ENCODE results near the gene TBCD.
"Not testable (repeated sequence)": the region's sequence is repeated elsewhere in the genome, so short reads cannot be mapped to it uniquely, and the experiment has no call there.

The TBCD gene

GRCh38 chr17:82949984-82950383 is 198.1 kb downstream of the TBCD start (continued):
- TF ChIP-seq ZNF791 (tag by site-specific recombination; IDR thresholded peaks at IDR 0.05), result no peak
- TF ChIP-seq ZNF624 (tag by site-specific recombination; IDR thresholded peaks at IDR 0.05), result no peak
- TF ChIP-seq TCF7L2 (IDR thresholded peaks at IDR 0.05; ENCODE audit: borderline replicate concordance, low read depth, low read length), result no peak
- TF ChIP-seq MZF1 (tag by site-specific recombination; IDR thresholded peaks at IDR 0.05; ENCODE audit: borderline replicate concordance), result no peak
- no peak for TF ChIP-seq ZNF132 (tag by site-specific recombination; IDR thresholded peaks at IDR 0.05; ENCODE audit: borderline replicate concordance)
- no peak for TF ChIP-seq ZNF658 (tag by site-specific recombination; IDR thresholded peaks at IDR 0.05)
- TF ChIP-seq ZEB2 (tag by site-specific recombination; IDR thresholded peaks at IDR 0.05), result no peak
- no peak for TF ChIP-seq ZNF677 (tag by site-specific recombination; IDR thresholded peaks at IDR 0.05)

DNA sequence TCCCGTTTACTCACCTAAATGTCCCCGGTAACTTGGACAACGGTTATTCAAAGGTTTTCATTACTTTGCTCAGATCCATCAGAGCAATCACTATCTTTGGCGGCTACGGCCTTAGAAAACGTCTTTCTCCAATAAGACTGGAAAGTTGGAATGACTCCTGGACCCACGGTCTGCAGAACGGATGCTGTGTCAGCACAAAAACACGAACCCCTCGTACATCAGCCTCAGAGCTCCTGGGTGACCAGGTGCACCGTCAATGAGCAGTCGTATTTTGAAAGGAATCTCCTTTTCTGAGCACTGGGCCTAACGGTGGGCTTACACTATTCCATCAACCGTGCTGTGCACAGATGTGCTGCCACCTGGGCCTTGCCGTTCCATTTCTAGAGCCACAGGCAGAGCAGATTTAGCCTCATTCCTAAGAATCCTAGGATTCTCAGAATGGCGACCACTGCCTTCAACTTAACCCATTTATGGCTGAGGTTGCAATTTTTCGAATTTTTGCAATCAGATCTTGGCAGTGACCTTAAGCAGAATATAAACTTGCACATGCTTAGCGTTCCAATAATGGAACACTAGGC is 198.7 kb downstream of the TBCD start:
- ChIA-PET POLR2A (no interaction called here), CTCF (interaction anchor here (0.6 kb wide), 1 partner anchor 274 kb away, joined by 3 read pairs; no protein-coding TSS in a partner anchor)
- H3K4me3 ChIP-seq (ENCODE audit: low read depth, low read length), result no peak overlapping the region
- no peak overlapping the region for H3K27ac ChIP-seq (ENCODE audit: extremely low read depth, low read depth, low read length)
- TF ChIP-seq ZNF311 (tag by site-specific recombination; IDR thresholded peaks at IDR 0.05; ENCODE audit: borderline replicate concordance) (no peak), ZNF76 (tag by site-specific recombination; IDR thresholded peaks at IDR 0.05; ENCODE audit: borderline replicate concordance, low read depth) (no peak), ZBTB17 (tag by site-specific recombination; IDR thresholded peaks at IDR 0.05) (no peak), ZNF169 (tag by site-specific recombination; IDR thresholded peaks at IDR 0.05) (no peak), ZNF561 (tag by site-specific recombination; IDR thresholded peaks at IDR 0.05; ENCODE audit: borderline replicate concordance) (no peak)
- TF ChIP-seq, protein P1, sequence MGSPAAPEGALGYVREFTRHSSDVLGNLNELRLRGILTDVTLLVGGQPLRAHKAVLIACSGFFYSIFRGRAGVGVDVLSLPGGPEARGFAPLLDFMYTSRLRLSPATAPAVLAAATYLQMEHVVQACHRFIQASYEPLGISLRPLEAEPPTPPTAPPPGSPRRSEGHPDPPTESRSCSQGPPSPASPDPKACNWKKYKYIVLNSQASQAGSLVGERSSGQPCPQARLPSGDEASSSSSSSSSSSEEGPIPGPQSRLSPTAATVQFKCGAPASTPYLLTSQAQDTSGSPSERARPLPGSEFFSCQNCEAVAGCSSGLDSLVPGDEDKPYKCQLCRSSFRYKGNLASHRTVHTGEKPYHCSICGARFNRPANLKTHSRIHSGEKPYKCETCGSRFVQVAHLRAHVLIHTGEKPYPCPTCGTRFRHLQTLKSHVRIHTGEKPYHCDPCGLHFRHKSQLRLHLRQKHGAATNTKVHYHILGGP (tag by site-specific recombination; IDR thresholded peaks at IDR 0.05), result no peak
- H3K36me3 ChIP-seq (ENCODE audit: control insufficient read depth in 2 of 2, insufficient read depth in 1 of 2, low read length in 2 of 2), result peaks cover 0 to 5% of the 10 kb centered on the region in 2 experiments; a peak in 1 of 3 replicates
- H3K4me1 ChIP-seq (ENCODE audit: control insufficient read depth, insufficient read depth, low read length), result no peaks in the 10 kb centered on the region
- H3K9me3 ChIP-seq (ENCODE audit: control insufficient read depth, insufficient read depth, low read depth, low read length), result no peaks in the 10 kb centered on the region; the same call in 1 of the 2 replicates

GRCh38 chr17:82952019-82952418 is 200.2 kb downstream of the TBCD start:
- H3K27ac ChIP-seq (ENCODE audit: extremely low read depth, low read depth, low read length), result no peak overlapping the region
- ChIA-PET POLR2A (no interaction called here), CTCF (no interaction called here)
- H3K4me1 ChIP-seq (ENCODE audit: control insufficient read depth, insufficient read depth, low read length), result no peaks in the 10 kb centered on the region
- H3K4me3 ChIP-seq (ENCODE audit: low read depth, low read length), result no peak overlapping the region
- H3K36me3 ChIP-seq (ENCODE audit: control insufficient read depth in 2 of 2, insufficient read depth in 1 of 2, low read length in 2 of 2), result peaks cover 0 to 5% of the 10 kb centered on the region in 2 experiments; a peak in 1 of 3 replicates
- no peak for TF ChIP-seq SCRT1 (tag by site-specific recombination; IDR thresholded peaks at IDR 0.05; ENCODE audit: borderline replicate concordance)
- TF ChIP-seq ZBTB7A (tag by site-specific recombination; IDR thresholded peaks at IDR 0.05; ENCODE audit: low read depth), result no peak
- TF ChIP-seq ZNF571 (tag by site-specific recombination; IDR thresholded peaks at IDR 0.05), result no peak
- no peak for TF ChIP-seq YY1 (tag by site-specific recombination; IDR thresholded peaks at IDR 0.05)
- TF ChIP-seq, protein P2, sequence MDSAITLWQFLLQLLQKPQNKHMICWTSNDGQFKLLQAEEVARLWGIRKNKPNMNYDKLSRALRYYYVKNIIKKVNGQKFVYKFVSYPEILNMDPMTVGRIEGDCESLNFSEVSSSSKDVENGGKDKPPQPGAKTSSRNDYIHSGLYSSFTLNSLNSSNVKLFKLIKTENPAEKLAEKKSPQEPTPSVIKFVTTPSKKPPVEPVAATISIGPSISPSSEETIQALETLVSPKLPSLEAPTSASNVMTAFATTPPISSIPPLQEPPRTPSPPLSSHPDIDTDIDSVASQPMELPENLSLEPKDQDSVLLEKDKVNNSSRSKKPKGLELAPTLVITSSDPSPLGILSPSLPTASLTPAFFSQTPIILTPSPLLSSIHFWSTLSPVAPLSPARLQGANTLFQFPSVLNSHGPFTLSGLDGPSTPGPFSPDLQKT (IDR thresholded peaks at IDR 0.05; ENCODE audit: borderline replicate concordance, low read depth, low read length), result no peak
- H3K9me3 ChIP-seq (ENCODE audit: control insufficient read depth, insufficient read depth, low read depth, low read length), result no peaks in the 10 kb centered on the region; the same call in 1 of the 2 replicates

- H3K9me3 ChIP-seq (ENCODE audit: control insufficient read depth, insufficient read depth, low read depth, low read length); H3K4me3 ChIP-seq (ENCODE audit: low read depth, low read length); H3K36me3 ChIP-seq (ENCODE audit: control insufficient read depth in 2 of 2, insufficient read depth in 1 of 2, low read length in 2 of 2); H3K4me1 ChIP-seq (ENCODE audit: control insufficient read depth, insufficient read depth, low read length); POLR2A ChIA-PET; CTCF ChIA-PET; H3K27ac ChIP-seq (ENCODE audit: extremely low read depth, low read depth, low read length): not testable (repeated sequence)
Observed at GRCh38 chr17:82955106-82955505, 203.2 kb downstream of the TBCD start.

All from HEK293 (cell line).